ENCODE measurements around the gene SLC44A5. TPM values are rescaled to one million over a fixed set of nuclear protein-coding genes. Genes with fewer than 3 reads are reported as not detected.

Gene SLC44A5
- total and polyA plus RNA-seq, 10 of the 15 experiments (the other 5 are each of a cell fraction or from before 2014, with no cell fraction given): 0.04 to 1.3 TPM; not detected in 8

GRCh38 chr1:75334876-75335389 is 276.0 kb downstream of the SLC44A5 start (continued):
- TF ChIP-seq USF1 (IDR thresholded peaks at IDR 0.05; ENCODE audit: borderline replicate concordance, extremely low read length, insufficient read depth, low read depth, low read length) (no peak), NRF1 (conservative IDR thresholded peaks at IDR 0.05; ENCODE audit: low read depth, low read length) (no peak), BHLHE40 (IDR thresholded peaks at IDR 0.05; ENCODE audit: borderline replicate concordance in 1 of 2, low read depth in 2 of 2, low read length in 1 of 2) (no peak), ZNF207 (IDR thresholded peaks at IDR 0.05; ENCODE audit: borderline replicate concordance) (no peak), SKIL (IDR thresholded peaks at IDR 0.05; ENCODE audit: low read depth, poor library complexity, severe bottlenecking) (no peak), POU2F2 (IDR thresholded peaks at IDR 0.05; ENCODE audit: borderline replicate concordance, low read depth, low read length) (no peak), IKZF1 (conservative IDR thresholded peaks at IDR 0.05) (no peak), TARDBP (IDR thresholded peaks at IDR 0.05; ENCODE audit: borderline replicate concordance) (no peak), MEF2B (IDR thresholded peaks at IDR 0.05; ENCODE audit: partially characterized antibody, poor library complexity, severe bottlenecking) (no peak)

GRCh38 chr1:75330624-75331023 is 280.3 kb downstream of the SLC44A5 start:
- no peak overlapping the region for H3K4me2 ChIP-seq (ENCODE audit: control insufficient read depth, insufficient read depth)
- no peaks in the 10 kb centered on the region for H3K4me1 ChIP-seq (ENCODE audit: control insufficient read depth, insufficient read depth, low read length)
- DNase-seq (ENCODE audit: low read depth, low spot score) (no peak), FAIRE-seq (no peak), ATAC-seq (no peak)
- in situ Hi-C loops (cut with MboI) (no loop called here), intact Hi-C loops (cut with micrococcal nuclease; ENCODE audit: unreplicated experiment) (no loop called here)
- H4K20me1 ChIP-seq (ENCODE audit: control insufficient read depth, insufficient read depth): no peaks in the 10 kb centered on the region
- H3K36me3 ChIP-seq (ENCODE audit: control insufficient read depth in 2 of 2, insufficient read depth in 2 of 2, low read length in 1 of 2): no peaks in the 10 kb centered on the region
- H3K27me3 ChIP-seq (replicated peaks in 1 of 2; ENCODE audit: control insufficient read depth in 2 of 2, insufficient read depth in 2 of 2, low read length in 1 of 2): no peaks in the 10 kb centered on the region; a peak in 1 of 4 replicates
- H3K9me3 ChIP-seq (replicated peaks; ENCODE audit: control insufficient read depth, insufficient read depth, low read length): no peaks in the 10 kb centered on the region
- H3K79me2 ChIP-seq (ENCODE audit: control insufficient read depth, insufficient read depth, low read length): no peaks in the 10 kb centered on the region
- no peak overlapping the region for H2AFZ ChIP-seq (ENCODE audit: control insufficient read depth, low read depth, low read length)
- H3K9ac ChIP-seq (ENCODE audit: control insufficient read depth, insufficient read depth, low read length): no peak overlapping the region
- H3K27ac ChIP-seq (ENCODE audit: control insufficient read depth, insufficient read depth): no peak overlapping the region
- CTCF ChIA-PET: no interaction called here
- POLR2A ChIA-PET: no interaction called here
- H3K4me3 ChIP-seq: no peak overlapping the region
- TF ChIP-seq MLLT1 (IDR thresholded peaks at IDR 0.05) (no peak), POLR2AphosphoS5 (IDR thresholded peaks at IDR 0.05; ENCODE audit: low read length) (no peak), SMAD5 (IDR thresholded peaks at IDR 0.05; ENCODE audit: low read depth) (no peak), EED (IDR thresholded peaks at IDR 0.05; ENCODE audit: low read depth) (no peak), MEF2A (IDR thresholded peaks at IDR 0.05; ENCODE audit: insufficient read depth, low read depth, low read length) (no peak), TCF12 (IDR thresholded peaks at IDR 0.05; ENCODE audit: low read depth, low read length) (no peak), KAT2A (conservative IDR thresholded peaks at IDR 0.05; ENCODE audit: control insufficient read depth, low read depth, low read length) (no peak), KDM1A (IDR thresholded peaks at IDR 0.05; ENCODE audit: borderline replicate concordance) (no peak), LARP7 (IDR thresholded peaks at IDR 0.05) (no peak), NFIC (IDR thresholded peaks at IDR 0.05; ENCODE audit: low read depth, low read length) (no peak), ZZZ3 (IDR thresholded peaks at IDR 0.05; ENCODE audit: control insufficient read depth, insufficient read length, low read depth) (no peak)
- SMC1A ChIA-PET (ENCODE audit: uncharacterized antibody, unreplicated experiment): no interaction called here
- no TSS peak for BruUV-seq (replicated peaks)
- RAD21 ChIA-PET (ENCODE audit: unreplicated experiment): no interaction called here

All from GM12878 (cell line).